ENCODE data around the gene SMIM9.

GRCh38 chrX:154784149-154784995, 50.1 kb downstream of the SMIM9 start:
- no peak for TF ChIP-seq CTCF (IDR thresholded peaks at IDR 0.05)
- TF ChIP-seq POLR2AphosphoS5 (IDR thresholded peaks at IDR 0.05), result no peak
- no peak for TF ChIP-seq POLR2A (IDR thresholded peaks at IDR 0.05)
- TF ChIP-seq EP300 (IDR thresholded peaks at IDR 0.05), result no peak

Data from suprapubic skin (tissue), 4 donors.